VCaP (cell line): ENCODE measurements around the gene PPFIA1.

Experiments used
- H3K27ac ChIP-seq: fragments of 450-650 bp; 2 replicates; pipeline ENCODE4 v1.5.1; 2017
- CTCF ChIP-seq: fragments of 450-650 bp; conservative IDR thresholded peaks from 2 replicates; pipeline ENCODE4 v1.5.1; 2017; ENCODE audit warnings: mild to moderate bottlenecking, moderate library complexity

The PPFIA1 gene

GRCh38 chr11:70432065-70432464, 161.6 kb downstream of the PPFIA1 start:
- TF ChIP-seq CTCF = no peak

GRCh38 chr11:70432580-70432979, 162.1 kb downstream of the PPFIA1 start:
- no peak for TF ChIP-seq CTCF

More at GRCh38 chr11:70432065-70432464, 161.6 kb downstream of the PPFIA1 start:
- no peak overlapping the region for H3K27ac ChIP-seq

GRCh38 chr11:70433038-70433437, 162.5 kb downstream of the PPFIA1 start:
- TF ChIP-seq CTCF = no peak
- H3K27ac ChIP-seq = no peak overlapping the region

More at GRCh38 chr11:70432580-70432979, 162.1 kb downstream of the PPFIA1 start:
- H3K27ac ChIP-seq = no peak overlapping the region

- no peak overlapping the region for H3K27ac ChIP-seq
- TF ChIP-seq CTCF = no peak
Measured at GRCh38 chr11:70433526-70433925, 163.0 kb downstream of the PPFIA1 start.
